Endothelial cell of umbilical vein (primary cell): ENCODE results near the gene EFCAB9. TPM values are rescaled to one million over a fixed set of nuclear protein-coding genes. Genes with fewer than 3 reads are reported as not detected.
A peak's percentile ranks its signal among the peaks of the same experiment; 100 is the strongest.

Experiments used
- BruUV-seq: library from RNA; stranded (reverse); fragments of 400-500 nt; replicated peaks from 2 replicates; lab custom pipeline; 2021; lab: Mats Ljungman, UMichigan
- CTCF ChIA-PET: fragments of 300-600, 350-600 bp; sonication (Branson Sonifier 250); formaldehyde crosslinking; loops from one replicate; lab custom pipeline; 2021; ENCODE audit warnings: antibody characterized with exemption, inconsistent platforms; lab: Charles Lee
- POLR2A ChIA-PET: fragments of 300-600, 350-600 bp; sonication (Branson Sonifier 250); formaldehyde crosslinking; loops from one replicate; lab custom pipeline; 2021; ENCODE audit warnings: antibody characterized with exemption, inconsistent platforms; lab: Charles Lee
- DNase-seq: peaks from one replicate; pipeline ENCODE4 v3.0.0-alpha.2; 2011; ENCODE audit warnings: low read depth, low spot score
- FAIRE-seq: peaks from 2 replicates; lab custom pipeline; 2011; peaks lifted over from hg19 to GRCh38; lab: Jason Lieb, UNC
- H2AFZ ChIP-seq: 2 replicates; pipeline ENCODE4 v1.6.0; 2012; ENCODE audit warnings: low read depth, low read length, control low read depth, inconsistent platforms
- H3K27ac ChIP-seq: 2 replicates; pipeline ENCODE4 v1.5.1; 2011; ENCODE audit warnings: low read depth, mild to moderate bottlenecking, control low read depth, low read length, moderate library complexity; ENCODE audit not compliant: insufficient read depth
- H3K27me3 ChIP-seq, 2 experiments: 2 replicates each; pipeline versions ENCODE4 v1.6.0 to v1.6.1; 2011; ENCODE audit warnings: low read length in 2 of 2, mixed read lengths in 1 of 2; ENCODE audit not compliant: control insufficient read depth in 2 of 2, insufficient read depth in 2 of 2
- H3K36me3 ChIP-seq, 2 experiments: 2 replicates in 1 of 2; 3 replicates in 1 of 2; pipeline ENCODE4 v1.5.1; 2011; ENCODE audit warnings: low read length in 2 of 2, mild to moderate bottlenecking in 1 of 2, moderate library complexity in 1 of 2; ENCODE audit not compliant: control insufficient read depth in 2 of 2, insufficient read depth in 2 of 2; ENCODE audit errors: extremely low read depth in 1 of 2
- H3K4me1 ChIP-seq: 3 replicates; pipeline ENCODE4 v1.5.1; 2011; ENCODE audit warnings: mild to moderate bottlenecking, low read length; ENCODE audit not compliant: control insufficient read depth, insufficient read depth; ENCODE audit errors: extremely low read depth
- H3K4me2 ChIP-seq: 2 replicates; pipeline ENCODE4 v1.6.1; 2011; ENCODE audit warnings: low read length, control low read depth, mixed read lengths; ENCODE audit not compliant: insufficient read depth
- H3K4me3 ChIP-seq, 3 experiments: fragments of 200-600 bp in 1 of 3; sonication (generic), shearing (Covaris generic) in 1 of 3; replicated peaks in 1 of 3; 2 replicates each; pipeline ENCODE4 v1.5.1; 2011 to 2016; ENCODE audit warnings: control low read depth in 3 of 3, low read length in 3 of 3, mild to moderate bottlenecking in 2 of 3, inconsistent platforms in 1 of 3, low read depth in 1 of 3, moderate library complexity in 1 of 3; ENCODE audit not compliant: insufficient read depth in 1 of 3
- H3K79me2 ChIP-seq: 2 replicates; pipeline ENCODE4 v1.6.0; 2012; ENCODE audit warnings: low read length, inconsistent platforms; ENCODE audit not compliant: control insufficient read depth, insufficient read depth
- H3K9ac ChIP-seq: replicated peaks from 2 replicates; pipeline ENCODE3; 2011; ENCODE audit warnings: low read length, control low read depth; ENCODE audit not compliant: insufficient read depth; ENCODE audit errors: extremely low read depth
- H3K9me1 ChIP-seq: replicated peaks from 3 replicates; pipeline ENCODE4 v1.6.0; 2011; ENCODE audit warnings: mild to moderate bottlenecking, low read length; ENCODE audit not compliant: control insufficient read depth, insufficient read depth; ENCODE audit errors: extremely low read depth
- H3K9me3 ChIP-seq: replicated peaks from 2 replicates; pipeline ENCODE4 v1.5.1; 2012; ENCODE audit warnings: low read length, inconsistent platforms; ENCODE audit not compliant: control insufficient read depth, insufficient read depth
- H4K20me1 ChIP-seq: replicated peaks from 2 replicates; pipeline ENCODE3; 2011; ENCODE audit warnings: mild to moderate bottlenecking, low read length; ENCODE audit not compliant: control insufficient read depth, insufficient read depth; ENCODE audit errors: extremely low read depth
- CTCF ChIP-seq, 2 donors: IDR thresholded peaks; 1 replicate in 1 of 2; 2 replicates in 1 of 2; pipeline ENCODE4 v1.5.1; 2011; ENCODE audit warnings: low read length in 2 of 2, mild to moderate bottlenecking in 2 of 2, moderate library complexity in 2 of 2, control low read depth in 1 of 2, inconsistent platforms in 1 of 2, low read depth in 1 of 2; ENCODE audit not compliant: insufficient read depth in 1 of 2; ENCODE audit errors: extremely low read depth in 1 of 2
- MAX ChIP-seq: IDR thresholded peaks from 2 replicates; pipeline ENCODE4 v1.6.1; 2011; ENCODE audit not compliant: insufficient read depth, insufficient read length
- MYC ChIP-seq: IDR thresholded peaks from one replicate; pipeline ENCODE4 v1.6.1; 2011; ENCODE audit warnings: mild to moderate bottlenecking, low read depth, low read length
- POLR2A ChIP-seq: IDR thresholded peaks from 2 replicates; pipeline ENCODE4 v1.6.1; 2012; ENCODE audit warnings: low read depth, mild to moderate bottlenecking, control low read depth, low read length
- POLR2AphosphoS5 ChIP-seq: IDR thresholded peaks from 2 replicates; pipeline ENCODE4 v1.6.1; 2012; ENCODE audit warnings: low read depth, mild to moderate bottlenecking, control low read depth, low read length, moderate library complexity; ENCODE audit not compliant: insufficient read depth
- dilution Hi-C: fragments of 300-500 bp; cut with MboI; formaldehyde crosslinking; loops from one replicate; pipeline ENCODE4 v1.15.0; 2019; ENCODE audit warnings: low sequenced_read_pairs; ENCODE audit not compliant: extremely low pct_ligation_motif_present
- intact Hi-C: fragments of 100-400 bp; cut with micrococcal nuclease; formaldehyde crosslinking; loops from one replicate; pipeline ENCODE4 v1.10.0; 2022
- polyA plus RNA-seq, 4 experiments: library from polyadenylated mRNA; depleted of rRNA in 3 of 4; stranded (reverse) in 3 of 4; unstranded in 1 of 4; fragments of >200 nt; gene quantifications; 2 replicates each; pipeline versions ENCODE4 v1.2.1 to v1.2.3, GENCODE V29; 2011 to 2012; ENCODE audit warnings: missing spikeins in 1 of 4
- total RNA-seq: library from RNA; stranded (reverse); gene quantifications from 2 replicates; pipeline ENCODE4 v1.2.3, GENCODE V29; 2021

The EFCAB9 gene
- total and polyA plus RNA-seq, 2 donors (not counting 3 experiments of a cell fraction or from before 2014, with no cell fraction given), result not detected

DNA sequence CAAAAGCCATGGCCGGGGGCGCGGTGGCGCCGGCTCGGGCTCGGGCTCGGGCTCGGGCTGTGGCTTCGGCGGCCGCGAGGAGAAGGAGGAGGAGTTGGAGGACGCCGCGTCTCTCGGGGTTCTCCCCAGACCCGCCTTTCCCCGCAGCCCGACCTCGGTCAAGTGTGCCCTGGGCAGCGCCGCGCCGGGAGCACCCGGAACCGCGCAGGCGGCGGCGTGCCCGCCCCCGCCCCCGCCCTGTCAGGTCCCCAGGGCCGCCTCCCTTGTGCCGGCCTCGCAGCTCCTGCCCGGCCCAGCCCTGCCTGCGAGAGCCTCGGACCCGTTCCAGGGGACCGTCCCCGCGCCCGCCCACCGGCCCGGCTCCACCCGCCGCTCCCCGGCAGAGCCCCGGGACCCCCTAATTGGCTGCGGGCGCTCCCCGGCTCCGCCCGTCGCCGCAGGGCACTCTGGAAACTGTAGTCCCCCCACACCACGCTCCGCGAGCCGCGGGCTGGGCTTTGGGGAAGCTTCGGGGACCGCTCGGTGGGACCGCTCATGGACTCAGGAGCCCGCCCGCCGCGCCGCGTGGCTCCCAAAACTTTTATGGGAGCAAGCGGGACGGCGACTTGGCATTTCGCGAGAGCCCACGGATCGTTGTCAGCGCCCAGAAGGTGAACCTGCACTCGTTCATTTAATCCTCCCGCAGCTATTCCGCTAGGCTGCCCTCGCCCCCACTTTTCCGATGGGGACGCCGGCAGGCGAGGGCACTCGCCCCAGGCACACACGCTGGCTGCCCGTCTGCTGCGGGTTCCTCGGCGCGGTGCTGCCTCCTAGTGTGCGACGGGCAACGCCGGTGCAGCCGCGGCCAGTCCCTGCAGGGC, 5.7 kb upstream of the EFCAB9 start, which contains the start of gene STK10:
Gene STK10, minus strand, starts transcription at position 192 of the 860 bp plus-strand sequence. Its CDS starts 182 bp downstream, at position 10.
- intact Hi-C loops, result loop anchor here (1.0 to 5.0 kb wide), 12 partner anchors 26 to 509 kb away; partner anchors contain the start of genes FBXW11 and SH3PXD2B
- DNase-seq (peak; percentile 91), FAIRE-seq (peak; percentile 88)
- peaks cover 14% of the 10 kb centered on the region for H3K79me2 ChIP-seq
- no TSS peak for BruUV-seq
- dilution Hi-C loops, result no loop called here
- POLR2A ChIA-PET, result interaction anchor here (0.5 to 1.9 kb wide), 5 partner anchors 32 to 180 kb away, joined by 3 to 7 read pairs (median 3); no protein-coding TSS in a partner anchor
- H3K9me1 ChIP-seq, result no peaks in the 10 kb centered on the region
- no peaks in the 10 kb centered on the region for H3K36me3 ChIP-seq
- peaks cover 16% of the 10 kb centered on the region for H3K4me1 ChIP-seq
- peak within 1 kb of the TSS; percentile 82 for H3K4me2 ChIP-seq
- CTCF ChIA-PET, result interaction anchor here (0.6 to 5.0 kb wide), 50 partner anchors 8 to 770 kb away, joined by 3 to 142 read pairs (median 6); partner anchors contain the start of genes FBXW11, FGF18 and UBTD2
- H2AFZ ChIP-seq, result peak within 1 kb of the TSS; percentile 83
- peak; percentile 81 for TF ChIP-seq POLR2AphosphoS5
- peak; percentile 52 for TF ChIP-seq POLR2A
- TF ChIP-seq CTCF (IDR thresholded peaks at IDR 0.05; ENCODE audit: extremely low read depth in 1 of 2, insufficient read depth in 1 of 2, low read depth in 1 of 2, low read length in 2 of 2), result peak; percentile 95 to 96
- no peak for TF ChIP-seq MAX
- TF ChIP-seq MYC, result peak; percentile 56
- H4K20me1 ChIP-seq, result no peaks in the 10 kb centered on the region
- H3K27ac ChIP-seq, result peak within 1 kb of the TSS; percentile 74
- peaks cover 0 to 2% of the 10 kb centered on the region in 2 experiments for H3K27me3 ChIP-seq
- H3K9me3 ChIP-seq, result no peaks in the 10 kb centered on the region
- H3K4me3 ChIP-seq, result peak within 1 kb of the TSS; percentile 69 to 89 (median 74)
- H3K9ac ChIP-seq, result peak within 1 kb of the TSS; percentile 67
